NCI-H82 treated with DMSO at 0.1 percent for 48 hours (cell line): ENCODE data around the gene DNAJB7.
A peak's percentile ranks its signal among the peaks of the same experiment; 100 is the strongest.
"Not testable (repeated sequence)": the region's sequence is repeated elsewhere in the genome, so short reads cannot be mapped to it uniquely, and the experiment has no call there.

ENCODE experiments used
- DNase-seq: peaks from one replicate; lab custom pipeline; 2025; ENCODE audit not compliant: unreplicated experiment; lab: John Stamatoyannopoulos, UW

DNAJB7 gene

GRCh38 chr22:40845816-40846215 is 16.1 kb downstream of the DNAJB7 start:
- not testable (repeated sequence) for DNase-seq

- no peak for DNase-seq
These were observed 17.0 kb downstream of the DNAJB7 start for GRCh38 chr22:40844951-40845350.

DNA sequence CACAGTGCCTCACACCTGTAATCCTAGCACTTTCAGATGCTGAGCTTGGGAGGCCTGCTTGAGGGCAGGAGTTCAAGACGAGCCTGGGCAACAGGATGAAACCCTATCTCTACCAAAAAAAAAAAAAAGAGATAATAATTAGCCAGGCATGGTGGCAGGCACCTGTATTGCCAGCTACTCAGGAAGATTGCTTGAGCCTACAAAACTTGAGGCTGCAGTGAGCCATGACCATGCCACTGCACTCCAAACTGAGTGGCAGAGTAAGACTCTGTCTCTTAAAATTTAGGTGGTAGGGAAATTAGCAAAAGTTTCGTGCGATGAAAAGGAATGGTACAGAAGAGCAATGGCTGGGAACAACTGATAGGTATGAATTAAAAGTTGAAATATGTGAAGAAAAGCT is 23.4 kb downstream of the DNAJB7 start:
- DNase-seq, result no peak

DNA sequence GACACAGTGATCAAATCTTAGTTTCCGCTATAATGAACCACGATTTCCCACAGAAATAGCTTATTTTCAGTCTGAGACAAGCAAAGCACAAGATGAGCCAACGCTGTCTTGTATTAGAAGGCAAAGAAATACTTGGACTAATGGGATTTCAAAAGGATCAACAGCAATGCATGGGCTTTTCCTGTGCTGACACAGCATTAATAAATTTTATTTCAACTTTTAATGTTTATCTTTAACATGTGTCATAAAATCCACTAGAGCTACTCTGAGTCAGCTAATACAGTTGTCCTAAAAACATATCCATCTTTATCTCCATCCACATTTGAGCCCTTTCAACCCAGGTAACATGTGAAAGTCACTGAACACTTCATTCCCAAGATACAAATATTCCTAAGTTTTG is 27.3 kb downstream of the DNAJB7 start:
- DNase-seq, result no peak

DNA sequence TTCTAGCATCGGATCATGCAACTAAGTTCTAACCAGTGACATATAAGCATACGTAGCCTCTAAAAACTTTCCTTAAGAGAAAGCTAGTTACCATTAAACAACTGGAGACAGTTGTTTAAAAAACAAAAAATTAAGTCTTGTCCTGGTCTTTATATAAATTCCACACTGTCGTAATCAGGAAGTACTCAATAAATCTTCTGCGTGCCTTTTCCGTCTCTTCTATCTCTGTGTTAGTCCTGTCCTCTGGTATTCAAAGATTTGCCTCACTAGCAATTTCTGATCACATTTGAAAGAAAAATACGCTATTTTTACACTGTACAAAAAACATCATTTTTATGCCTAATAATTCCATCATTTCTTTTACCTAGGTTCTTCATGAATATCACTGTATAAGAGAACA is 32.8 kb downstream of the DNAJB7 start:
- DNase-seq, result no peak

DNA sequence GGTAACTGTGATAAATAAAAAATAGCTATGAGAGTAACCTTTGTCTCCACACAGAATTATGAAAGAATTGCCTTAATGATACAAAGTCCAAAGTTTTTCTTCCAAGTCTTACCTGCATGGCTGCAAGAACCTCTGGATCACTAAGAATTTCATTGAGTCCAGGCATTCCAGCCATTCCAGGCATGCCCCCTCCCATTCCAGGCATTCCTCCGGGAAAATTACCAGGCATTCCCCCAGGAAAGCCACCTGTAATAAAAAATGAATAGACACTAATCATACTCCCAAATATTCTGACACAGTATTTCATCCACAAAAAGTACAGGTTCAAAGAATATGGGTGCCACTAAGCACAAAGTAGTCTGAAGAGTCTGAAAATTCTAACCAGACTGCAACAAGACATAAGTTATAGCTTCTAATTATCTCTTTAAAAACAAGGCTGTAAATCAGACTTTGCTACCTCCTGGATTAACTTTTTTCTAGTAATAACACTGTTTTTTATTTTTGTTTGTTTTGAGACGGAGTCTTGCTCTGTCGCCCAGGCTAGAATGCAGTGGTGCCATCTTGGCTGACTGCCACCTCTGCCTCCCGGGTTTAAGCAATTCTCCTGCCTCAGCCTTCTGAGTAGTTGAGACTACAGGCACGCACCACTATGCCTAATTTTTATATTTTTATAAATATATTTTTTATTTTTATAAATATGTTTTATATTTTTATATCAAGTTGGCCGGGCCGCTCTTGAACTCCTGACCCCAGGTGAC is 34.8 kb downstream of the DNAJB7 start:
- DNase-seq, result no peak

DNA sequence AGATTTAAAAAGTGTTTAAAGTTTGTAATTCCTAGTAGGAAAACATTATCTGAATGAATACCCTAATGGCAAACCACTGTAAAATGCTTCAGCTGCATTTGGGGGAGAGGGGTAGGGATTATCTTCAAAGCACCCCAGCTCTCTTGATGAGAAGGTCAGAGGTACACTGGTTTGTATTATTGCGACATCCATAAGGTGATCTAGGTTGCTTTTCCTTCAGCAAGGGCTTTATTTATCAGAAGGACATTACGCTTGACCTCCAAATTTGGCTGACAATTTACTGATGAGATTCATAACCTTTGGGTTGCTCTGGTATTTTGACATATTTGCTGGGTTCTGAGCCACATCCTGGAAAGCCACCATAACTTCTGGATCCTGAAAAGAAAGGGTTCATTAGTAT is 35.6 kb downstream of the DNAJB7 start:
- not testable (repeated sequence) for DNase-seq

DNA sequence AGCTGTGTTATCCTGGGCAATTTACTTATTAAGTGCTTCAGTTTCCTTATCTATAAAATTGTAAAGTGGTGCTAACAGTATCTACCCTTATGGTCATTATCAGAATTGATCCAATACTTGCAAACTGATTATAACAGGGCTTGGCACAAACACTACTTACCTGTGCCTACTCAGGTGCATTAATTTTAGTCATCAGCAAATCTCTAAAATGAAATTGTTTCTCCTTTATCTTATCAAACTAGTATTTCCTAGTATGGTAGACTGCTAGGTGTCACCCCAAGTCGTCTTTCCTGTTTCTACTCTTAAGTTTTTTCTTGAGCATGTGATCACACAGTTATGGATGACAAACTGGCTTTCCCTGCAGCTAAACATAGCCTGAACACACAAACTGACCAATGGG is 38.5 kb downstream of the DNAJB7 start:
- DNase-seq, result no peak

GRCh38 chr22:40819599-40820140 is 42.2 kb downstream of the DNAJB7 start:
- DNase-seq, result peak; percentile 17

DNA sequence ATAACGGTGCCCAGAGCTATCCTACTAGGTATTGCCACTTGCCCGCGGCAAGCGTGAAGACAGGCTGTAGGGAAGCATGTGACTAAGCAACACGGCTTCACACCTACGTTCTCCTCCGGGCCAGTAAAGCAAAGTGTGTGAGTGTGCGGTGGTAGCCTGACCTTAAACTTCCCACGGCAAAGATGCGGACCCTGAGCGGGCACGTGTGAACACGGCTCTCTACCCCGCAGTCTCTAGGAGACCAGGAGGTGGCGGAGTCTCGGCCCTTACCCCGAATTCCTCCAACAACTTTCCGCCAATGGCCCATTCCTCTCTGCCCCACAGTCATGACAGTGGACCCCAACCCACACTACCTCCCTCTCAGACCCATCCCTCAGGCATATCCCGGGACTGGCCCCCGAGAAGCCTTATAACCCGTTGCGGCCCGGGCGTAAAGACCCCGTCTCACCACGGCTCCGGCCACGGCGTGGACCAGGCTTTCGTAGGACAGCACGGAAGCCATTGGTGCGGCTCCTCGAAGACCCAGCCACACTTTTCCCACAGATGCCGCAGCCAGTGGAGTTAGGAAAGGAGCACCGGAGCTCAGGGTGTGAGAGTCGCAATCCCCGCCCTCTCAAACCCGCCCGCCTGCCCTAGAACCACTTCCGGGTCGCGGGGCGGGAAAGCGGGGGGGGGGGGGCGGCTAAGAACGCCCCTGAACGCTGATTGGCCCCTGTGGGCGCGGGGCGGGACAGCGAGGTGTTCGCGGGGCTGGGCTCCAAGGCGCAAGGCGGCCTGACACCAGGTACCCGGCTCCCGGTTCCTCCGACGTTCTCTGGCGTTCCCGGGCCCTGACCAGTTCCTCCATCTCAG is 42.9 kb downstream of the DNAJB7 start, which contains the start of gene SLC25A17:
Gene SLC25A17, minus strand, starts transcription at position 600 of the 852 bp plus-strand sequence. Its CDS starts 98 bp downstream, at position 502.
- DNase-seq, result peak; percentile 66

DNA sequence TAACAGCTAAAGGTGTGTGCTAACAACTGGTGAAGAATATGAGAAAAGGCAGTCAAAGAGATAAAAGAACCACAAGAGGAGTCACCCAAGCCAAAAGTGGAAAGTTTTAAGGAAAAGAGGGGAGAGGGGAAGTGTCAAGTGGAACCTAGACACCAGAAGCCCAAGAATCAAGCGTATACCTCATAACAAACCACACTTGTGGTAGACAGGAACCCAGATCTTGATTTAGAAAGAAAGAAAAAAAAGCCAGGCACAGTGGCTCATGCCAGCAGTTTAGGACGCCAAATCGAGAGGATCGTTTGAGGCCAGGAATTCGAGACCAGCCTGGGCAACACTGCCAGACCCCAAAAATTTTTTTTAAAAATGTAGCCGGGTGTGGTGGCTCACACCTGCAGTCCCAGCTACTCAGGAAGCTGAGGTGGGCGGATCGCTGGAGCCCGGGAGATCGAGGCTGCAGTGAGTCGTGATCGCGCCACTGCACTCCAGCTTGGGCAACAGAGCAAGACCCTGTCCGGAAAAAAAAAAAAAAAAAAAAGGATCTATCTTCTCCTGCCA is 43.6 kb downstream of the DNAJB7 start:
- no peak for DNase-seq

- no peak for DNase-seq
These were observed 44.2 kb downstream of the DNAJB7 start for GRCh38 chr22:40817737-40818136.

DNA sequence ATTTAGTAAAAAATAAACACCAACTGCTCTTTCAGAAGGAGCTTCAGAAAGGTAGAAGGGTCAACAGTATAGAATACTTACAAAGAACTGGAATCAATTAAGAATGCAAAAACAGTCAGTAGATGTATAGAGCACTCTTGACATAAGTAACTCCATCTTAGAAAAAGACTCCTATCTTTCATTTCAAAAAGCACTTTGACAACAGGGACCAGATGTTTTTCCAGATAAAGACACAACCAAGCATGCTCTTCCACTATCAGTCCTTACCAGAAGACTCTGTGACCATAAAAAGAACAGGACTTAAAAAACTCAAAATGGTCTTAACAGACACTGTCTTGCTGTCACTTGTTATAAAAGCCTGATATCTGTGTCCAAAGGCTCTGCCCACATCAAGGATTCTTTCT is 48.0 kb downstream of the DNAJB7 start:
- no peak for DNase-seq
